Left ventricle myocardium inferior (tissue), 1 donor: Measurements from ENCODE around the gene STX7. TPM values are rescaled to one million over a fixed set of nuclear protein-coding genes. Genes with fewer than 3 reads are reported as not detected.
A peak's percentile ranks its signal among the peaks of the same experiment; 100 is the strongest.

Experiments
- DNase-seq: peaks from one replicate; pipeline ENCODE4 v3.0.0-alpha.2; 2020
- H3K27ac ChIP-seq: fragments of 200-600 bp; replicated peaks from 2 replicates; pipeline ENCODE4 v1.8.0; 2021
- H3K27me3 ChIP-seq: fragments of 200-600 bp; 2 replicates; pipeline ENCODE4 v1.8.0; 2021; ENCODE audit warnings: low read depth
- H3K36me3 ChIP-seq: fragments of 200-600 bp; 2 replicates; pipeline ENCODE4 v1.8.0; 2021
- H3K4me1 ChIP-seq: fragments of 200-600 bp; 2 replicates; pipeline ENCODE4 v1.8.0; 2021
- H3K4me3 ChIP-seq: fragments of 200-600 bp; 2 replicates; pipeline ENCODE4 v1.8.0; 2021; ENCODE audit warnings: mild to moderate bottlenecking, moderate library complexity
- H3K9me3 ChIP-seq: fragments of 200-600 bp; replicated peaks from 2 replicates; pipeline ENCODE4 v1.8.0; 2021
- intact Hi-C: fragments of 100-400 bp; cut with micrococcal nuclease; formaldehyde crosslinking; loops from one replicate; pipeline ENCODE4 v1.11.0; 2022
- total RNA-seq: library from RNA; stranded (reverse); fragmentation: NEBNext Ultra II Directional; extraction: Animal tissue kit (Norgen Biotek cat#: 25700); gene quantifications from one replicate; pipeline ENCODE4 v1.2.1, GENCODE V29; 2021
- TF ChIP-seq, protein P1 (sequence below): fragments of 200-600 bp; IDR thresholded peaks from 2 replicates; pipeline ENCODE4 v1.8.0; 2021; ENCODE audit warnings: antibody characterized with exemption, mild to moderate bottlenecking, borderline replicate concordance
- donor health status: DM: no; HTN: yes; CAD: no; lungs with severe emphysema.

Gene STX7
- total RNA-seq, 1 donor from 2014 or later = 48.4 TPM

DNA sequence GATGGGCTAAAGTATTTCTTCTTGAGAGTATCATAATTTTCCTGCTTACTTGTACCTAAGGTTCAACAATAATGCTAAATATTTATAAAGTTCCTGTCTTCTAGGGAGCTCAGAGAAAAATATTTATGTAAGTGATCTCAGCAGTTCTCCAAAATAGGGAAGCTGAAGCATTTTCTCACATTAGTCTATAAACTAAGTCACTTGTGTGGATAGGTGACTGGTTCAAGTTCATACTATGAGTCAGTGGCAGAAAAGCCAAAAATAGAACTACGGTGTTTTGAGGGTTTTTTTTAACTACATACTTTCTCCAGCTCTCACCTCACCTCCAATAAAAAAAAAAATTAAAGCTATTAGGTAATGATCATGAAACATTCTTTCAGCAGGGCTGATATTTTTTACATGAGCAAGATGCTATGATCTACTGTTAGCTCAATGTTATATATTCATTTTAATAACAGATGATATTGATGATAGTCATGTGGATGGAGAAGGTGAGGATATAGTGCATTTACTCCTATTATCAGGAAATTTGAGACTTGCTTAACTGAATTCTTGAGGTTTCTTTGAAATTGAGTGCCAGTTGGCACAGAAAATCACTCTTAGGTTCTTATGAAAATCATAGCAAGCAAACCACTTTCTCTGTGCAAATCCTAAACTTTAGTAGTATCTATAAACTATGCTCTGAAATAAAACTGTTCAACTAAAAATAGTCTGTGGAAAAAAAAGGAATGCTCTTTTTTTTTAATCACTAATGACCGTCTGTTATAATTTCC, 107.6 kb downstream of the STX7 start:
- DNase-seq = no peak
- peaks cover 12% of the 10 kb centered on the region for H3K4me1 ChIP-seq
- no peaks in the 10 kb centered on the region for H3K9me3 ChIP-seq
- no peak overlapping the region for H3K4me3 ChIP-seq
- TF ChIP-seq, protein P1, sequence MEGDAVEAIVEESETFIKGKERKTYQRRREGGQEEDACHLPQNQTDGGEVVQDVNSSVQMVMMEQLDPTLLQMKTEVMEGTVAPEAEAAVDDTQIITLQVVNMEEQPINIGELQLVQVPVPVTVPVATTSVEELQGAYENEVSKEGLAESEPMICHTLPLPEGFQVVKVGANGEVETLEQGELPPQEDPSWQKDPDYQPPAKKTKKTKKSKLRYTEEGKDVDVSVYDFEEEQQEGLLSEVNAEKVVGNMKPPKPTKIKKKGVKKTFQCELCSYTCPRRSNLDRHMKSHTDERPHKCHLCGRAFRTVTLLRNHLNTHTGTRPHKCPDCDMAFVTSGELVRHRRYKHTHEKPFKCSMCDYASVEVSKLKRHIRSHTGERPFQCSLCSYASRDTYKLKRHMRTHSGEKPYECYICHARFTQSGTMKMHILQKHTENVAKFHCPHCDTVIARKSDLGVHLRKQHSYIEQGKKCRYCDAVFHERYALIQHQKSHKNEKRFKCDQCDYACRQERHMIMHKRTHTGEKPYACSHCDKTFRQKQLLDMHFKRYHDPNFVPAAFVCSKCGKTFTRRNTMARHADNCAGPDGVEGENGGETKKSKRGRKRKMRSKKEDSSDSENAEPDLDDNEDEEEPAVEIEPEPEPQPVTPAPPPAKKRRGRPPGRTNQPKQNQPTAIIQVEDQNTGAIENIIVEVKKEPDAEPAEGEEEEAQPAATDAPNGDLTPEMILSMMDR = no peak
- H3K36me3 ChIP-seq = no peaks in the 10 kb centered on the region
- intact Hi-C loops = no loop called here
- peaks cover 61% of the 10 kb centered on the region for H3K27me3 ChIP-seq
- H3K27ac ChIP-seq = no peak overlapping the region

DNA sequence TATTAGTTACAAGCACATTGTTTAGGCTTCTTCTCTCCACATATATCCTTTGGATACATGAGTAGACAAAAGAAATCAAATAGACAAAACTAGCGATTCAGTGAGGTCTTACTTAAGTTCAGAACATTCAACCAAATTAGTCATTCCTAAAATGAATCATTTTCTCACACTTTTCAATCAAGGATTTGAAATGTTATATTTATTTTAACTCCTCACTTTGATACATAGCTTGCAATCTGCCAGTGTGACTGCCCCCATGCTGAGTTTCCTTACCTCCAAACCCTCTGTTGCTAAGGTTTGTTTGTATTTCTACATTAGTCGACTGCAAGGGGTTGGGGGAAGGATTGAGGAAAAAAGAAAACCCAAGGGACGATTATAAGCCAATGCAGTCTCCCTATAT, 108.2 kb downstream of the STX7 start:
- H3K4me1 ChIP-seq = peaks cover 12% of the 10 kb centered on the region
- intact Hi-C loops = no loop called here
- H3K27ac ChIP-seq = no peak overlapping the region
- H3K27me3 ChIP-seq = peaks cover 67% of the 10 kb centered on the region
- no peaks in the 10 kb centered on the region for H3K9me3 ChIP-seq
- DNase-seq = no peak
- TF ChIP-seq, protein P1 = no peak
- no peak overlapping the region for H3K4me3 ChIP-seq
- H3K36me3 ChIP-seq = no peaks in the 10 kb centered on the region

DNA sequence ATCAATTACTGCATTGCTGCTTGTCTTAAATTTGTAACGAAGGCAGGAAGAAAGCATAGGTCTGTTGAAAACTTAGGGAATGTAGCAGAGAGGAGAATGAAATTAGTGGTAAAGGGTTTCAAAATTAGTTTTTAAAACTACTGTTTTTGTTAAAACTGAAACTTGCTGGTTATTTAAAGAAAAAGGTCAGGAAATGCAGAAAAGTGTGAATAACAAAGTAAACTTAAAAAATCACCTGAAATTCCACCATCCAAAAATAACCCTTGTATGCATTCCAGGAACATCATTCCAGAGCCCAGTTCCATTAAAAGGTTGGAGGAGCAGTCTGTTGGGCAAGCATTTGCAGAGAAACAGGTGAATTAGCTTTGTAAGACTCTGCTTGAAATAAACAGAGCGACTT, 108.6 kb downstream of the STX7 start:
- peaks cover 12% of the 10 kb centered on the region for H3K4me1 ChIP-seq
- no peak overlapping the region for H3K4me3 ChIP-seq
- DNase-seq = no peak
- H3K36me3 ChIP-seq = no peaks in the 10 kb centered on the region
- intact Hi-C loops = no loop called here
- TF ChIP-seq, protein P1 = no peak
- no peak overlapping the region for H3K27ac ChIP-seq
- peaks cover 71% of the 10 kb centered on the region for H3K27me3 ChIP-seq
- H3K9me3 ChIP-seq = no peaks in the 10 kb centered on the region

DNA sequence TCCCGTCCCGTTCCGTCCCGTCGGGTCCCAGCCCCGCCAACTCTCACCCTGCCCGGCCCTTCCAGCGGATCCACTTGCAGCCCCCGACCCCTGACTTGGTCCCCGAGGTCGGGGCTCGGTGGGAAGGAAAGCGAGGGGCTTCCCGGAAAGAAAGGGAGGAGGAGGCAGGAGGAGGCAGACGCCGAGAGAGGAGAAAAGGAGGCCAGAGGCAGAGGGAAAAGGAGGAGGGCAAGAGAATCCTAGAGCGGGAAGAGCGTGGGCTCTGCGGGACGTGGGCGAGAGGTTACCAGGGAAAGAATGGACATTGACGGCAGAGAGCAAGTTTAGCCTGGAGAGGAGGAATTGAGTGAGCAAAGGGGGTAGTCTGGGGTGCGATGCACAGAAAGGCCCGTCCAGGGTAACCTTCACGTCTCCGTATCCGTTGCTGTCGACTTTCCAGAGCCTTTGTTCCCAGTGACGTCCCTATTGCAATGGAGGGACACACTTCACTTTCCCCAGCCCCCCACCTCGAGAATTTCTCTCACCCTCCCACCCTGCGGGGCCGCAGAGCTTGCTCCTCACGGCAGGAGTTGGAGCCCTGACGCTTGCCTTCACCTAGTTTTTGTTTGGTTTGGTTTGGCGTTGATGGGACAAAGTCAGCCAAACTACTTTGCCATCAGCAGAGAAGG, 111.2 kb downstream of the STX7 start:
- peaks cover 12% of the 10 kb centered on the region for H3K4me1 ChIP-seq
- intact Hi-C loops = no loop called here
- peak overlapping the region; percentile 74 for H3K4me3 ChIP-seq
- H3K27me3 ChIP-seq = peaks cover 91% of the 10 kb centered on the region
- TF ChIP-seq, protein P1 = no peak
- no peaks in the 10 kb centered on the region for H3K36me3 ChIP-seq
- no peak for DNase-seq
- H3K27ac ChIP-seq = peak overlapping the region; percentile 51
- H3K9me3 ChIP-seq = no peaks in the 10 kb centered on the region

DNA sequence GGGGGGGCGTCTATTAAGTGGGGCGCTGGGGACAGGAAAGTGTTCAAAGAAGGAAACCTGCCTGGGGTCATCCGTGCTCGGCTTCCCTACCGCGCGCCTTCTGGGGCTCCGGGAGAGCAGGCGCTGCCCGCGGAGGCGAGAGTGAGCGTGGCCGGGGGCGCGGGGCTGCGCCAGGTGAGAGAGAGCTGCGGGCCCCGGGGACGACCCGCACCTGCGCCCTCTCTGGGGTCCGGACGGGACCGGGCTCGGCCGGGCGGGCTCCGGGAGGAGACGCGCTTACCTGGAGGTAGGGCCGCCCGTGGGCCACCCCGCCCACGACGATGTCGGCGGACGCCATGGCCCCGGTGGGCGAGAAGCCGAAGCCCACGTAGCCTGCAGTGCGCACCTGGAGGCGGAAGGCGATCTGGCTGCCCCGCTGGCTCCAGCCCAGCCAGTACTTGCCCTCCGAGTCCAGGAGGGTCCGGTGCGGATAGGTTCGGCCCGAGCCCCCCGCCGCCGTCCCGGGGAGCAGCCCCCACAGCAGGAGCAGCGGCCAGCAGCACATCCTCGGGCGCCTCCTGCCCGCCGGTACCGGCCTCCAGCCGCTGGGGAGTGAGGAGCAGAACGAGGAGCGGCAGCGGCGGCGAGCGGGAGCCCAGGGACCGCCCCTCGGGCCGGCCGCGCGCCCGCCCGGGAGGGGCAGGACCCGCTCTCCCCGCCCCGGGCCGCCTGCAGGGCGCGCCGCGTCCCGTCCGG, 111.9 kb downstream of the STX7 start, which contains the start of gene MOXD1:
MOXD1 (minus strand) TSS at position 593 of the 735 bp plus-strand sequence; CDS start at position 544, 49 bp downstream.
- peak within 1 kb of the TSS; percentile 51 for H3K27ac ChIP-seq
- TF ChIP-seq, protein P1 = peak; percentile 26
- peak within 1 kb of the TSS; percentile 74 for H3K4me3 ChIP-seq
- peak; percentile 45 for DNase-seq
- H3K9me3 ChIP-seq = peaks cover 5% of the 10 kb centered on the region
- H3K4me1 ChIP-seq = peaks cover 12% of the 10 kb centered on the region
- intact Hi-C loops = no loop called here
- no peaks in the 10 kb centered on the region for H3K36me3 ChIP-seq
- H3K27me3 ChIP-seq = peaks cover 86% of the 10 kb centered on the region
